ENCODE results near the gene TPSAB1.
"Not testable (repeated sequence)": the region's sequence is repeated elsewhere in the genome, so short reads cannot be mapped to it uniquely, and the experiment has no call there.

GRCh38 chr16:1241081-1241480 lies 576 bp downstream of the TPSAB1 start:
- TF ChIP-seq CTCF (IDR thresholded peaks at IDR 0.05; ENCODE audit: borderline replicate concordance, extremely low read depth, low read length, poor library complexity, severe bottlenecking); EZH2 (IDR thresholded peaks at IDR 0.05; ENCODE audit: borderline replicate concordance, low read depth, low read length, severe bottlenecking): not testable (repeated sequence)
